HepG2 (cell line): ENCODE data around the gene CCL27. TPM values are rescaled to one million over a fixed set of nuclear protein-coding genes. Genes with fewer than 3 reads are reported as not detected.

ENCODE experiments used
- ATF7 ChIP-seq, 2 experiments: fragments of 450-650 bp in 1 of 2; sonication (generic) in 1 of 2; formaldehyde crosslinking in 1 of 2; IDR thresholded peaks; 2 replicates each; pipeline versions ENCODE4 v1.4.0 to v1.6.1; 2016 to 2020; ENCODE audit warnings: antibody characterized with exemption in 1 of 2, mild to moderate bottlenecking in 1 of 2, missing genetic modification reagents in 1 of 2
- ELK4 ChIP-seq: sonication (generic); formaldehyde crosslinking; IDR thresholded peaks from 2 replicates; pipeline ENCODE4 v1.9.0; 2021; ENCODE audit warnings: missing genetic modification reagents, borderline replicate concordance
- GMEB1 ChIP-seq: sonication (generic); formaldehyde crosslinking; IDR thresholded peaks from 2 replicates; pipeline ENCODE4 v1.5.1; 2020; ENCODE audit warnings: missing genetic modification reagents, mild to moderate bottlenecking, borderline replicate concordance
- HDAC2 ChIP-seq: sonication (generic); formaldehyde crosslinking; IDR thresholded peaks from 2 replicates; pipeline ENCODE4 v1.4.0; 2020; ENCODE audit warnings: missing genetic modification reagents
- KDM1A ChIP-seq: IDR thresholded peaks from 2 replicates; pipeline ENCODE4 v1.6.1; 2016; ENCODE audit warnings: missing compliant biosample characterization
- NKX3-1 ChIP-seq: sonication (generic); formaldehyde crosslinking; IDR thresholded peaks from 2 replicates; pipeline ENCODE4 v1.5.0; 2020; ENCODE audit warnings: missing genetic modification reagents
- RAD21 ChIP-seq: fragments of 450-650 bp; formaldehyde crosslinking; IDR thresholded peaks from 2 replicates; pipeline ENCODE4 v1.5.0; 2020; ENCODE audit warnings: mild to moderate bottlenecking
- REL ChIP-seq: sonication (generic); formaldehyde crosslinking; conservative IDR thresholded peaks from 2 replicates; pipeline ENCODE4 v1.8.0; 2022; ENCODE audit warnings: mild to moderate bottlenecking, missing genetic modification reagents, moderate library complexity
- RERE ChIP-seq: IDR thresholded peaks from 2 replicates; pipeline ENCODE4 v1.6.1; 2016; ENCODE audit warnings: low read depth, missing genetic modification reagents, missing compliant biosample characterization
- RORA ChIP-seq: sonication (generic); formaldehyde crosslinking; IDR thresholded peaks from 2 replicates; pipeline ENCODE4 v1.5.0; 2020; ENCODE audit warnings: mild to moderate bottlenecking, missing genetic modification reagents, moderate library complexity
- SMAD1 ChIP-seq: sonication (generic); formaldehyde crosslinking; IDR thresholded peaks from 2 replicates; pipeline ENCODE4 v1.4.0; 2020; ENCODE audit warnings: missing genetic modification reagents, low read depth, mild to moderate bottlenecking, borderline replicate concordance
- ZKSCAN5 ChIP-seq: sonication (generic); formaldehyde crosslinking; IDR thresholded peaks from 2 replicates; pipeline ENCODE4 v1.5.1; 2020; ENCODE audit warnings: mild to moderate bottlenecking, missing genetic modification reagents
- ZNF343 ChIP-seq: sonication (generic); formaldehyde crosslinking; IDR thresholded peaks from 2 replicates; pipeline ENCODE4 v1.4.0; 2020; ENCODE audit warnings: mild to moderate bottlenecking, missing genetic modification reagents
- ZNF513 ChIP-seq: sonication (generic); formaldehyde crosslinking; conservative IDR thresholded peaks from 2 replicates; pipeline ENCODE4 v1.5.0; 2020; ENCODE audit warnings: missing genetic modification reagents
- ZNF607 ChIP-seq: sonication (generic); formaldehyde crosslinking; IDR thresholded peaks from 2 replicates; pipeline ENCODE4 v1.5.1; 2020; ENCODE audit warnings: missing genetic modification reagents, mild to moderate bottlenecking, borderline replicate concordance
- ZNF800 ChIP-seq: sonication (generic); formaldehyde crosslinking; IDR thresholded peaks from 2 replicates; pipeline ENCODE4 v1.4.0; 2020; ENCODE audit warnings: missing genetic modification reagents
- polyA plus RNA-seq, 8 experiments: library from polyadenylated mRNA; depleted of rRNA in 3 of 8; stranded (reverse) in 7 of 8; unstranded in 1 of 8; fragments of >200 nt; fragmentation: Illumina TruSeq in 4 of 8; extraction: Trizol in 4 of 8; gene quantifications; 2 replicates each; pipeline versions ENCODE4 v1.2.1 to v1.2.3, GENCODE V29; 2011 to 2016; ENCODE audit warnings: low read depth in 4 of 8, missing spikeins in 1 of 8, mixed read lengths in 1 of 8; ENCODE audit not compliant: insufficient read depth in 1 of 8
- total RNA-seq, 5 experiments: library from RNA; depleted of rRNA; stranded (reverse); fragments of >200 nt; fragmentation: Illumina TruSeq; extraction: Trizol; gene quantifications; 2 replicates each; pipeline ENCODE4 v1.2.3, GENCODE V29; 2016; ENCODE audit warnings: low read depth in 1 of 5

CCL27 gene
- total and polyA plus RNA-seq, 2 of the 13 experiments (the other 11 are each of a cell fraction or from before 2014, with no cell fraction given) = not detected

- TF ChIP-seq GMEB1 (CRISPR knock-in tag) (peak; percentile 66; the same call in 1 of the 2 replicates), RORA (no peak), ZNF800 (no peak), REL (CRISPR knock-in tag) (no peak), NKX3-1 (0 out of 2 replicates have a peak, but pooled peaks have one; percentile 23), HDAC2 (CRISPR knock-in tag) (peak; percentile 57; the same call in 1 of the 2 replicates), KDM1A (no peak), ZNF607 (peak; percentile 69; the same call in 1 of the 2 replicates), ZNF513 (no peak), ATF7 (IDR thresholded peaks at IDR 0.05) (no peak), ATF7 (CRISPR knock-in tag; IDR thresholded peaks at IDR 0.05) (no peak), ELK4 (CRISPR knock-in tag) (no peak), ZNF343 (CRISPR knock-in tag) (no peak), RAD21 (peak; percentile 46; the same call in 1 of the 2 replicates), RERE (no peak; the same call in 1 of the 2 replicates), SMAD1 (CRISPR knock-in tag) (peak; percentile 95; the same call in 1 of the 2 replicates), ZKSCAN5 (CRISPR knock-in tag) (no peak)
Observed at GRCh38 chr9:34637356-34638137, 24.9 kb downstream of the CCL27 start, which contains the start of gene SIGMAR1 (continued).
